Tibial artery (tissue), 4 donors: ENCODE measurements around the gene LY6G5C.

ENCODE experiments used
- DNase-seq, 2 donors: peaks; one replicate each; pipeline ENCODE4 v3.0.0-alpha.2; 2019
- H3K27ac ChIP-seq, 2 donors: fragments of 200-600 bp; sonication (generic) in 1 of 2; 1 replicate in 1 of 2; 2 replicates in 1 of 2; pipeline ENCODE4 v1.5.1; 2018 to 2019; ENCODE audit warnings: mild to moderate bottlenecking in 1 of 2
- H3K27me3 ChIP-seq, 2 donors: fragments of 200-600 bp; sonication (generic) in 1 of 2; one replicate each; pipeline versions ENCODE4 v1.5.1 to v1.6.0; 2016 to 2019
- H3K36me3 ChIP-seq, 3 donors: fragments of 200-600 bp; sonication (generic) in 2 of 3; one replicate each; pipeline ENCODE4 v1.5.1; 2016 to 2019; ENCODE audit warnings: mild to moderate bottlenecking in 2 of 3
- H3K4me1 ChIP-seq, 4 donors: fragments of 200-600 bp; sonication (generic) in 2 of 4; 1 replicate in 3 of 4; 2 replicates in 1 of 4; pipeline ENCODE4 v1.5.1; 2016 to 2019
- H3K4me3 ChIP-seq, 2 donors: fragments of 200-600 bp; sonication (generic) in 1 of 2; 1 replicate in 1 of 2; 2 replicates in 1 of 2; pipeline ENCODE4 v1.5.1; 2018 to 2019; ENCODE audit warnings: mild to moderate bottlenecking in 2 of 2
- H3K9me3 ChIP-seq, 3 donors: fragments of 200-600 bp; sonication (generic) in 1 of 3; one replicate each; pipeline ENCODE4 v1.5.1; 2016 to 2019
- CTCF ChIP-seq, 2 experiments: fragments of 200-600 bp in 1 of 2; fragments of 450-650 bp in 1 of 2; IDR thresholded peaks; one replicate each; pipeline ENCODE4 v1.5.1; 2017 to 2019; ENCODE audit warnings: antibody characterized with exemption in 2 of 2, mild to moderate bottlenecking in 1 of 2, moderate library complexity in 1 of 2
- intact Hi-C: fragments of 100-400 bp; cut with DNase I; formaldehyde crosslinking; loops from one replicate; pipeline ENCODE4 v1.15.0; 2023; ENCODE audit warnings: low total_unique reads

LY6G5C gene

GRCh38 chr6:31718265-31718664 is 37.4 kb upstream of the LY6G5C start:
- Histone ChIP-seq H3K4me1 (no peaks in the 10 kb centered on the region), H3K27me3 (no peaks in the 10 kb centered on the region), H3K4me3 (no peak overlapping the region), H3K36me3 (no peaks in the 10 kb centered on the region), H3K27ac (no peak overlapping the region), H3K9me3 (no peaks in the 10 kb centered on the region)
- intact Hi-C loops = no loop called here
- no peak for DNase-seq
- no peak for TF ChIP-seq CTCF (IDR thresholded peaks at IDR 0.05)

GRCh38 chr6:31717499-31718222 is 36.8 kb upstream of the LY6G5C start:
- Histone ChIP-seq H3K9me3 (no peaks in the 10 kb centered on the region), H3K27me3 (peaks cover 0 to 1% of the 10 kb centered on the region in 2 donors), H3K27ac (no peak overlapping the region), H3K4me3 (no peak overlapping the region), H3K36me3 (no peaks in the 10 kb centered on the region), H3K4me1 (no peaks in the 10 kb centered on the region)
- DNase-seq = no peak
- intact Hi-C loops = no loop called here
- TF ChIP-seq CTCF (IDR thresholded peaks at IDR 0.05) = no peak

- Histone ChIP-seq H3K27ac (no peak within 1 kb of the TSS), H3K4me1 (no peaks in the 10 kb centered on the region), H3K4me3 (no peak within 1 kb of the TSS), H3K36me3 (no peaks in the 10 kb centered on the region), H3K9me3 (no peaks in the 10 kb centered on the region), H3K27me3 (peaks cover 0 to 21% of the 10 kb centered on the region in 2 donors)
- no peak for DNase-seq
- TF ChIP-seq CTCF (IDR thresholded peaks at IDR 0.05) = no peak
- intact Hi-C loops = no loop called here
Measured at GRCh38 chr6:31715022-31715958, 34.4 kb upstream of the LY6G5C start, which contains the start of gene LY6G6D. LY6G6D (plus strand) TSS chr6:31715348; CDS start chr6:31715356, 8 bp downstream.

GRCh38 chr6:31713991-31714684 is 33.3 kb upstream of the LY6G5C start:
- Histone ChIP-seq H3K4me1 (no peaks in the 10 kb centered on the region), H3K27ac (no peak overlapping the region), H3K9me3 (no peaks in the 10 kb centered on the region), H3K36me3 (no peaks in the 10 kb centered on the region), H3K4me3 (no peak overlapping the region), H3K27me3 (peaks cover 0 to 29% of the 10 kb centered on the region in 2 donors)
- TF ChIP-seq CTCF (IDR thresholded peaks at IDR 0.05) = no peak
- no peak for DNase-seq
- intact Hi-C loops = loop anchor here (5.0 kb wide), 1 partner anchor 577 kb away; the partner anchor contains the start of gene PSORS1C2

- no peak for DNase-seq
- intact Hi-C loops = loop anchor here (5.0 kb wide), 1 partner anchor 576 kb away; the partner anchor contains the start of gene PSORS1C2
Measured at GRCh38 chr6:31713465-31713864, 32.6 kb upstream of the LY6G5C start.

More at GRCh38 chr6:31713465-31713864, 32.6 kb upstream of the LY6G5C start:
- Histone ChIP-seq H3K27ac (no peak overlapping the region), H3K4me1 (no peaks in the 10 kb centered on the region), H3K27me3 (peaks cover 0 to 29% of the 10 kb centered on the region in 2 donors), H3K4me3 (no peak overlapping the region), H3K9me3 (no peaks in the 10 kb centered on the region), H3K36me3 (no peaks in the 10 kb centered on the region)
- no peak for TF ChIP-seq CTCF (IDR thresholded peaks at IDR 0.05)
